Mesothelial cell of epicardium (in vitro differentiated cells): ENCODE measurements around the gene SEPTIN11. TPM values are rescaled to one million over a fixed set of nuclear protein-coding genes. Genes with fewer than 3 reads are reported as not detected.
A peak's percentile ranks its signal among the peaks of the same experiment; 100 is the strongest.

Experiments used
- DNase-seq, 2 experiments: peaks; one replicate each; pipeline ENCODE4 v3.0.0; 2021; ENCODE audit warnings: low spot score in 2 of 2; ENCODE audit not compliant: unreplicated experiment in 2 of 2
- H3K27ac Mint-ChIP-seq: 2 replicates; pipeline ENCODE4 v1.8.0; 2021; ENCODE audit warnings: mixed read lengths
- H3K27me3 Mint-ChIP-seq: 2 replicates; pipeline ENCODE4 v1.8.0; 2021; ENCODE audit warnings: low read depth, mixed read lengths
- H3K36me3 Mint-ChIP-seq: 2 replicates; pipeline ENCODE4 v1.8.0; 2021; ENCODE audit warnings: mixed read lengths
- H3K4me1 Mint-ChIP-seq: 2 replicates; pipeline ENCODE4 v1.8.0; 2021; ENCODE audit warnings: mixed read lengths
- H3K4me3 Mint-ChIP-seq: 2 replicates; pipeline ENCODE4 v1.8.0; 2021; ENCODE audit warnings: mild to moderate bottlenecking, moderate library complexity, mixed read lengths
- H3K9me3 Mint-ChIP-seq: 2 replicates; pipeline ENCODE4 v1.8.0; 2021; ENCODE audit warnings: mixed read lengths
- CTCF ChIP-seq: fragments of 200-600 bp; sonication (generic); IDR thresholded peaks from one replicate; pipeline ENCODE4 v1.5.0; 2021; ENCODE audit warnings: antibody characterized with exemption; ENCODE audit not compliant: unreplicated experiment
- total RNA-seq: library from RNA; stranded (reverse); gene quantifications from 3 replicates; pipeline ENCODE4 v1.2.1, GENCODE V29; 2021

SEPTIN11 gene
- total RNA-seq, 1 donor from 2014 or later, result 88.5 TPM

DNA sequence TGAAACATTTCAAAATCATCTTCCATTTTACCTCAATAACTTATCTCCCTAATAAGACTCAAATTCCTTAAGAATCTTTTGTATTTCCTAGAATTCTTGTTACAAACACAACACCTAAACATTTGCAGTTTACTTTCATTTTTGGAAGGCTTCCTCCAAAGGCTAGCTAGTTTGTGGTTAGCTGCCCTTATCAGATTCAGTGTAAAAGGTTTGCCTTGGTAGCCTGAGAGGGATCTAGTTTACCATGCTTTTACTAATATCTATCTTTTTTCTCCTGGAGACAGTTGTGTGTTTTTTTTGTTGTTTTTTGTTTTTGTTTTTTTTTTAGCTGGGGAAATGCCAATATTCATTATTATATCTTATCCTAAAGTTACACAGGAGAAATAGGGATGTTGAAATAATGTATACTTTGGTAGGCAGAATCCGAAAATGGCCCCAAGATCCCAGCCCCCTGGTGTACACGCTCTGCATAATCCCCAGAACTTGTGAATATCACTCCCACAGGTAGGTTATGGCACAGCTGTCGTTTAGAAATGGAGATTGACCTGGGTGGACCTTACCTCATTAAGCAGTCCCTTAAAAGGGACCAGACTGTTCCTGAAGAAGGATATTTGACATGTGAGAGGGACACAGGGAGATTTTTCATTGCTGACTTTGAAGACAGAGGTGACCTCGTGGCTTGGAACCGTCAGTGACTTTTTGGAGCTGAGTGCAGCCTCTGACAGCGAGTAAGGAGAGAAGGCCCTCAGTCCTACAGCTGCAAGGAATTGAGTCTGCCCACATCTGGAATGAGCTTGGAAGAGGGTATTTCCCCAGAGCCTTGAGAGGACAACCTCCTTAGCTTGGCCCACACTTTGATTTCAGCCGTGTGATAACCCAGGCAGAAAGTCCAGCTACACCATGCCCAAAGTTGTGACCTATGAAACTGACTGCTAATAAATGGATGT is 33.4 kb downstream of the SEPTIN11 start:
- Mint-ChIP-seq H3K9me3 (no peaks in the 10 kb centered on the region), H3K4me3 (no peak overlapping the region), H3K27me3 (no peaks in the 10 kb centered on the region), H3K27ac (peak overlapping the region; percentile 26), H3K4me1 (peaks cover 68% of the 10 kb centered on the region), H3K36me3 (no peaks in the 10 kb centered on the region)
- DNase-seq, result no peak
- TF ChIP-seq CTCF, result no peak

GRCh38 chr4:76984127-76984526 is 34.6 kb downstream of the SEPTIN11 start:
- H3K36me3 Mint-ChIP-seq, result no peaks in the 10 kb centered on the region
- no peaks in the 10 kb centered on the region for H3K27me3 Mint-ChIP-seq
- H3K4me3 Mint-ChIP-seq, result no peak overlapping the region
- no peaks in the 10 kb centered on the region for H3K9me3 Mint-ChIP-seq
- DNase-seq, result no peak
- H3K4me1 Mint-ChIP-seq, result peaks cover 61% of the 10 kb centered on the region
- peak overlapping the region; percentile 57 for H3K27ac Mint-ChIP-seq
- TF ChIP-seq CTCF, result peak; percentile 28

DNA sequence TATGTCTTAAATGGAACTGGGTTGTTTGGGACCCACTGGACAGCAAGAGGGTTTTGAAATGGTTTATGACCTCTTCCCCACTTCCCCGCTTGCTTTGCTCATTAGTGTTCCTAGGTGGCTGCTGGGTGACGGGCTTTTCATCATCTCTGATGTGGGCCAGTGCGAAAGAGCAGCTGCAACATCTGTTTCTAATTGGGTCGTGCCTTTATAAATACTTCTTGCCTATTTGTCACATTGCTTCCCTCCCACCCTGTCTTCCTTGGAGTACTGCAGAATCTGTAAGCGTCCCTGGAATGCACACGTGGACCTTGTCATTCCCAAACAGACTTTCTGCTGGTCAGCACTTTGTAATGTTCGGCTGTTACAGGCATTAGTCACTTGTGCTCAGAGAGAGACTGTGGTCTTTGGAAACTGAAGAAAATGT is 35.2 kb downstream of the SEPTIN11 start:
- no peak overlapping the region for H3K4me3 Mint-ChIP-seq
- H3K9me3 Mint-ChIP-seq, result peaks cover 2% of the 10 kb centered on the region
- no peak for TF ChIP-seq CTCF
- peaks cover 60% of the 10 kb centered on the region for H3K4me1 Mint-ChIP-seq
- peak in 1 of 2 experiments; percentile 42 for DNase-seq
- no peaks in the 10 kb centered on the region for H3K27me3 Mint-ChIP-seq
- peak overlapping the region; percentile 57 for H3K27ac Mint-ChIP-seq
- peaks cover 2% of the 10 kb centered on the region for H3K36me3 Mint-ChIP-seq

DNA sequence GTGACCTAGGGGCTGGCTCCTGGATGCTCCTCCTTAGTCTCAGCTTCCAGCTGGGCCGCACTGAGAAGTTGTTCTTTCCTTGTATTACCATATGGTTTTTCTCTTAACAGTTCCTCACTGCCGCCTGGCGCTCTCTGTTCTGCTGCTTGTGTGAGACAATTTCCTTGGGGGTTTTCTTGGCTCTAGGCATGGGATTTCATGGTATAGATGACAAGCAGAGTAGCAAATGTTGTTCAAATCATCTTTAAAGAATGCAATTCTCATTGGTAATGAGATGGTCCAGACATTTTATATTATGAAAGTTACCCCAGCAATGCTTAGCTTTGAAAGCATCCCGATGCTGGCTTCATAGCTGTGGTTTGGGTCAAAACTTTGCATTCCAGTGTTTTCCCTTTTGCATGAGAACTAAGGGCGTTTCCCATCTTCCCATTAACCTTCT is 37.6 kb downstream of the SEPTIN11 start:
- H3K27me3 Mint-ChIP-seq, result no peaks in the 10 kb centered on the region
- H3K4me1 Mint-ChIP-seq, result peaks cover 39% of the 10 kb centered on the region
- TF ChIP-seq CTCF, result no peak
- H3K27ac Mint-ChIP-seq, result peak overlapping the region; percentile 41
- H3K9me3 Mint-ChIP-seq, result peaks cover 8% of the 10 kb centered on the region
- peaks cover 9% of the 10 kb centered on the region for H3K36me3 Mint-ChIP-seq
- H3K4me3 Mint-ChIP-seq, result no peak overlapping the region
- DNase-seq, result no peak

- Mint-ChIP-seq H3K27me3 (no peaks in the 10 kb centered on the region), H3K9me3 (peaks cover 8% of the 10 kb centered on the region), H3K4me1 (peaks cover 34% of the 10 kb centered on the region), H3K36me3 (peaks cover 9% of the 10 kb centered on the region), H3K27ac (peak overlapping the region; percentile 41), H3K4me3 (no peak overlapping the region)
- DNase-seq, result no peak
- no peak for TF ChIP-seq CTCF
Measured at GRCh38 chr4:76987685-76988084, 38.1 kb downstream of the SEPTIN11 start.
